Suprapubic skin (tissue), 4 donors: ENCODE data around the gene TEC. TPM values are rescaled to one million over a fixed set of nuclear protein-coding genes. Genes with fewer than 3 reads are reported as not detected.
"Not testable (repeated sequence)": the region's sequence is repeated elsewhere in the genome, so short reads cannot be mapped to it uniquely, and the experiment has no call there.

Experiments
- DNase-seq, 2 donors: peaks; one replicate each; pipeline ENCODE4 v3.0.0-alpha.2; 2019; ENCODE audit warnings: low spot score in 2 of 2
- H3K27ac ChIP-seq: fragments of 200-600 bp; sonication (generic); one replicate; pipeline ENCODE4 v1.5.1; 2019
- H3K27me3 ChIP-seq: fragments of 200-600 bp; sonication (generic); one replicate; pipeline ENCODE4 v1.5.1; 2019
- H3K36me3 ChIP-seq: fragments of 200-600 bp; sonication (generic); one replicate; pipeline ENCODE4 v1.5.1; 2019
- H3K4me1 ChIP-seq: fragments of 200-600 bp; sonication (generic); one replicate; pipeline ENCODE4 v1.5.1; 2019
- H3K4me3 ChIP-seq: fragments of 200-600 bp; sonication (generic); one replicate; pipeline ENCODE4 v1.5.1; 2019; ENCODE audit warnings: mild to moderate bottlenecking
- H3K9me3 ChIP-seq: fragments of 200-600 bp; sonication (generic); one replicate; pipeline ENCODE4 v1.5.1; 2019
- EP300 ChIP-seq: sonication (generic); formaldehyde crosslinking; IDR thresholded peaks from one replicate; pipeline ENCODE4 v1.6.1; 2017; ENCODE audit warnings: antibody characterized with exemption
- POLR2A ChIP-seq, 2 donors: fragments of 450-650 bp; IDR thresholded peaks; one replicate each; pipeline ENCODE4 v1.6.1; 2017; ENCODE audit warnings: antibody characterized with exemption in 2 of 2, mild to moderate bottlenecking in 2 of 2, moderate library complexity in 2 of 2
- POLR2AphosphoS5 ChIP-seq, 3 donors: sonication (generic); formaldehyde crosslinking; IDR thresholded peaks; one replicate each; pipeline ENCODE4 v1.6.1; 2017; ENCODE audit warnings: antibody characterized with exemption in 3 of 3
- WGBS: methylation state at CpG from one replicate; pipeline ENCODE4 v1.1.5; 2018; 5-methylcytosine and 5-hydroxymethylcytosine counted together
- total RNA-seq, 4 donors: library from RNA; depleted of rRNA; stranded (reverse); fragments of >200 nt; gene quantifications; one replicate each; pipeline ENCODE4 v1.1.0, GENCODE V29; 2016
- TF ChIP-seq, protein P1 (sequence below), 2 donors: fragments of 200-600 bp in 1 of 2; fragments of 450-650 bp in 1 of 2; sonication (generic) in 1 of 2; IDR thresholded peaks; one replicate each; pipeline ENCODE4 v1.5.1; 2016 to 2019; ENCODE audit warnings: antibody characterized with exemption in 2 of 2, mild to moderate bottlenecking in 1 of 2, moderate library complexity in 1 of 2

TEC gene
- total RNA-seq, 4 donors from 2014 or later = 4.1 to 18.8 (median 7.2) TPM

DNA sequence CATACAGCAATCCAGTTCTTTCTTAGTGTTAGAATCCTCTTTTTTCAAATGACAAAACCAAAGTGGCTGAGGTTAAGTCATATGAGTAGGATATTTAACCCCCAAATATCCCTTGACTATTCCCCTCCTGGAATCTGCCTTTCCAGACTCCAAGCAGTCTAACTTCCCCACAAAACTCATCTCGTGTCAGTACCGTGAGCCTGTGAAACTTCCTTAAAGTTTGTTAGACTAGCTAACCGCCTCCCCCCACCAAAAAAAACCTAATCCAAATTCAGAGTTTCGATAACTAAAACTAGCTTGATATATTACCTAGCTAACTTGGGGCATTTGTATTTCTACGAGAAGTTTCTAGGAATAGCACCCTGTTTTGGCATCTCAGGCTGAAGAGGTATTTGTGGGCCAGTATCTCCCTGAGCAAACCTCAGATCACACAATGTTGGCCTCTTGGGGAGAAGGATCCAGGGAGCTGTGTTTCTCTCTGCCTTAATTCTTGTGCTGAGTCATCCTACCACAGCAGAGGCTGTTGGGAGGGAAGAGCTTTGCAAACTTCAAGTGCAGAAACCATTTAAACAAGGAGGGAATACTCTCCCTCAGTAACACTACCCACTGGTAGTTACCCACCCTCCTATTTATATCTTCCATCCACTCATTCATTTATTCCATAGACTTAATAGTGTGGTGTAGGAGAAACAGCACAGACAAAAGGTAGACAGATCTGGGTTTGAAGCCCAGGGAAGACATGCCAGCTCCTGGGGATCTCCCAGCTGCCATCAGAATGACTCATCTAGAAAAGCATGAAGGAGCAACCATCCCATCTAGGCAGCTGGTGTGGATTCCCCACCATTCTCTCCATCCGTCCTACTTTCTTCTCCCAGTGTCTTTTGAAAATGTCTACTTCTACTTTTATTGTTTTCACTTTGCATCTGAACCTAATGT, 96.3 kb downstream of the TEC start:
- no peaks in the 10 kb centered on the region for H3K36me3 ChIP-seq
- peaks cover 10% of the 10 kb centered on the region for H3K4me1 ChIP-seq
- no peaks in the 10 kb centered on the region for H3K9me3 ChIP-seq
- peak overlapping the region; percentile 29 for H3K27ac ChIP-seq
- H3K27me3 ChIP-seq = no peaks in the 10 kb centered on the region
- DNase-seq = no peak
- no peak overlapping the region for H3K4me3 ChIP-seq
- 74% methylated on average over 6 of the region's 6 CpGs for WGBS
- TF ChIP-seq POLR2AphosphoS5 (IDR thresholded peaks at IDR 0.05) (no peak), EP300 (no peak), POLR2A (IDR thresholded peaks at IDR 0.05) (no peak)
- TF ChIP-seq, protein P1, sequence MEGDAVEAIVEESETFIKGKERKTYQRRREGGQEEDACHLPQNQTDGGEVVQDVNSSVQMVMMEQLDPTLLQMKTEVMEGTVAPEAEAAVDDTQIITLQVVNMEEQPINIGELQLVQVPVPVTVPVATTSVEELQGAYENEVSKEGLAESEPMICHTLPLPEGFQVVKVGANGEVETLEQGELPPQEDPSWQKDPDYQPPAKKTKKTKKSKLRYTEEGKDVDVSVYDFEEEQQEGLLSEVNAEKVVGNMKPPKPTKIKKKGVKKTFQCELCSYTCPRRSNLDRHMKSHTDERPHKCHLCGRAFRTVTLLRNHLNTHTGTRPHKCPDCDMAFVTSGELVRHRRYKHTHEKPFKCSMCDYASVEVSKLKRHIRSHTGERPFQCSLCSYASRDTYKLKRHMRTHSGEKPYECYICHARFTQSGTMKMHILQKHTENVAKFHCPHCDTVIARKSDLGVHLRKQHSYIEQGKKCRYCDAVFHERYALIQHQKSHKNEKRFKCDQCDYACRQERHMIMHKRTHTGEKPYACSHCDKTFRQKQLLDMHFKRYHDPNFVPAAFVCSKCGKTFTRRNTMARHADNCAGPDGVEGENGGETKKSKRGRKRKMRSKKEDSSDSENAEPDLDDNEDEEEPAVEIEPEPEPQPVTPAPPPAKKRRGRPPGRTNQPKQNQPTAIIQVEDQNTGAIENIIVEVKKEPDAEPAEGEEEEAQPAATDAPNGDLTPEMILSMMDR (IDR thresholded peaks at IDR 0.05) = no peak

DNA sequence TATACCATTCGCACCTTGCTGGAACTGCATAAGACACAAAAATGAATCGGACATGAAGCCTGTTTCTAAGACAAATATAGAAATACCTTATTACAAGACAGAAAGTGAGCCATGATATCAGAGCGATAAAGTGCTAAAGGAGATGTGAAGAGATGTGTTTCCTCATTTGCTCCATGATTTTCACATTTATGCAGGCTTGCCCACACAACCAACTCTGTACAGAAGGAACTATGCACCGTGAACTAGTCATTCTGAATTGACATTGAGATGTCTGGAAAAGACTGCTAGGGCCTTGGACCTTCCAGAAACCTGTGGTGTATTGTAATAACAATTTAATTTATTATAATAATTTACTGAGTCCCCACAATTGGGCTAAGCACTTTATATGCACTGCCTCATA, 97.0 kb downstream of the TEC start:
- Histone ChIP-seq H3K4me1 (peaks cover 10% of the 10 kb centered on the region), H3K9me3 (no peaks in the 10 kb centered on the region), H3K27me3 (no peaks in the 10 kb centered on the region), H3K4me3 (no peak overlapping the region), H3K27ac (no peak overlapping the region), H3K36me3 (peaks cover 3% of the 10 kb centered on the region)
- TF ChIP-seq EP300 = no peak
- TF ChIP-seq POLR2AphosphoS5 (IDR thresholded peaks at IDR 0.05) = no peak
- TF ChIP-seq POLR2A (IDR thresholded peaks at IDR 0.05) = no peak
- TF ChIP-seq, protein P1 (IDR thresholded peaks at IDR 0.05) = no peak
- 46% methylated on average over 4 of the region's 4 CpGs for WGBS
- no peak for DNase-seq

DNA sequence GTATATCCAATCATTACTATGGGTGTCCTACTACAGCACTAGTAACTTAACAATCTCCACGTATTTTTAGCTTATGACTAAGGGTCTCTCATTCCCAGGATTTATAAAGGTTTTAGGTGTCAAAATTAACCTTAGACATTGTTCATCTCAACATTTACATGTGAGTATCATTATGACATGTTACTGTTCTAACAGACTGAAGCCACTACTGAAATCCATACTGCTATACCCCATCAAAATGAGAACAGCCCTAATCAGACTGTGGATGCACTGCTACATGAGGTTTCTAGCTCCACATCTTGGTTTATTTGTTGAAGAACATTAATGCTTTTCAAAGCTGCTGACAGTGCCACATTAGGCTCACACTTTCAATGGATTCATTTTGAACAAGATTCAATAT, 100.0 kb downstream of the TEC start:
- H3K4me1 ChIP-seq = peaks cover 10% of the 10 kb centered on the region
- H3K4me3 ChIP-seq = no peak overlapping the region
- peaks cover 9% of the 10 kb centered on the region for H3K36me3 ChIP-seq
- H3K27me3 ChIP-seq = no peaks in the 10 kb centered on the region
- TF ChIP-seq, protein P1 (IDR thresholded peaks at IDR 0.05) = no peak
- TF ChIP-seq POLR2AphosphoS5 (IDR thresholded peaks at IDR 0.05) = no peak
- TF ChIP-seq EP300 = no peak
- no peak overlapping the region for H3K27ac ChIP-seq
- 0% methylated on average over 1 of the region's 1 CpG for WGBS
- DNase-seq = no peak
- H3K9me3 ChIP-seq = no peaks in the 10 kb centered on the region

DNA sequence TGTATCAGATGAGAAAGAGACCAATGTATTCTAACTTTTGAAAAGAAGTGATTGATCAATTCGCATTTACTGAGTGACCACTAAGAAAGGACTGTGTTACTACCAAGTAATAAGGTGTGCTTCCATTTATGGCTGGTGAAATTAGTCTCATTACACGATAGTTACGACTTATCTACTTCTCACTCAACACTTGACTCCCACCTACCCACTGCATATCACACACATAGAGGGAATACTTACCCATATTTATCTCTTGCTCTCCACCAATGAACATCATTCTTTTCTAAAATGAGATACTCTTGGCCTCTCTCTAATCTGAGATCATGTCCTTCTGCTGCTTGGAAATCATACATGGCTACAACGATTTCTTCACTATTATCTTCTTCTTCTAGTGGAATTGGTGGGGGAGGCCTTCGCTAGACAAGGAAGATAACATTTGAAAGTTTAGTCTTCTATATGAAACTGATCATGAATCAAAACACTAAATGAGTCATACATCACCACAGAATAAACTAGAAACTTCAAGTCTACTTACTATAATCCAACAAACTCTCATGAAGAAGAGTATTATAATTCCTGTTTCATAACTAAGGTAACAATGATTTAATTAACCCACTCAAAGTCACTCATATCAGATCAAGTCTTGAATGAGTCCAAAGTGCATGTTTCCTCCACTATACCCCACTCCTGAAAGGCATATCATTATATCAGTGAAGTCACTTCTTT, 101.9 kb downstream of the TEC start:
- Histone ChIP-seq H3K27me3 (no peaks in the 10 kb centered on the region), H3K4me3 (no peak overlapping the region), H3K4me1 (no peaks in the 10 kb centered on the region), H3K9me3 (no peaks in the 10 kb centered on the region), H3K36me3 (peaks cover 9% of the 10 kb centered on the region), H3K27ac (no peak overlapping the region)
- no peak for TF ChIP-seq POLR2AphosphoS5 (IDR thresholded peaks at IDR 0.05)
- TF ChIP-seq, protein P1 (IDR thresholded peaks at IDR 0.05) = no peak
- no peak for TF ChIP-seq EP300
- no peak for TF ChIP-seq POLR2A (IDR thresholded peaks at IDR 0.05)
- no peak for DNase-seq
- WGBS = 70% methylated on average over 5 of the region's 5 CpGs

DNA sequence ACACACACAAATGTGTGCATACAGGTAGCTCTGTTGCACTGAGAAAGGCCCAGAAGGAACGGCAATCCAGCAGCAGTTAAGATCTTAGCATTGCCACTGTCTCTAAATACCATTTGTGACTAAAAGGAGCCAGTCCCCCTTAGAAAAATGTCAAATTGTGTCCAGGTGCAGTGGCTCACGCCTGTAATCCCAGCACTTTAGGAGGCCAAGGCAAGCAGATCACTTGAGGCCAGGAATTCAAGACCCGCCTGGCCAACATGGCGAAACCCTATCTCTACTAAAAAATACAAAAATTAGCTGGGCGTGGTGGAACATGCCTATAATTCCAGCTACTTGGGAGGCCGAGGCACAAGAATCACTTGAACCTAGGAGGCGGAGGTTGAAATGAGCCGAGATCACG, 105.1 kb downstream of the TEC start:
- not testable (repeated sequence) for H3K27me3 ChIP-seq, H3K9me3 ChIP-seq, H3K27ac ChIP-seq, DNase-seq, H3K4me1 ChIP-seq, H3K4me3 ChIP-seq, H3K36me3 ChIP-seq
- 95% methylated on average over 9 of the region's 9 CpGs for WGBS
